HG03196 (cell line): ENCODE data around the gene BCO1.

Source experiments
- ATAC-seq: cut with Tn5 transposase; IDR thresholded peaks from one replicate; pipeline ENCODE4 v1.9.1; 2021; ENCODE audit not compliant: unreplicated experiment

The BCO1 gene

DNA sequence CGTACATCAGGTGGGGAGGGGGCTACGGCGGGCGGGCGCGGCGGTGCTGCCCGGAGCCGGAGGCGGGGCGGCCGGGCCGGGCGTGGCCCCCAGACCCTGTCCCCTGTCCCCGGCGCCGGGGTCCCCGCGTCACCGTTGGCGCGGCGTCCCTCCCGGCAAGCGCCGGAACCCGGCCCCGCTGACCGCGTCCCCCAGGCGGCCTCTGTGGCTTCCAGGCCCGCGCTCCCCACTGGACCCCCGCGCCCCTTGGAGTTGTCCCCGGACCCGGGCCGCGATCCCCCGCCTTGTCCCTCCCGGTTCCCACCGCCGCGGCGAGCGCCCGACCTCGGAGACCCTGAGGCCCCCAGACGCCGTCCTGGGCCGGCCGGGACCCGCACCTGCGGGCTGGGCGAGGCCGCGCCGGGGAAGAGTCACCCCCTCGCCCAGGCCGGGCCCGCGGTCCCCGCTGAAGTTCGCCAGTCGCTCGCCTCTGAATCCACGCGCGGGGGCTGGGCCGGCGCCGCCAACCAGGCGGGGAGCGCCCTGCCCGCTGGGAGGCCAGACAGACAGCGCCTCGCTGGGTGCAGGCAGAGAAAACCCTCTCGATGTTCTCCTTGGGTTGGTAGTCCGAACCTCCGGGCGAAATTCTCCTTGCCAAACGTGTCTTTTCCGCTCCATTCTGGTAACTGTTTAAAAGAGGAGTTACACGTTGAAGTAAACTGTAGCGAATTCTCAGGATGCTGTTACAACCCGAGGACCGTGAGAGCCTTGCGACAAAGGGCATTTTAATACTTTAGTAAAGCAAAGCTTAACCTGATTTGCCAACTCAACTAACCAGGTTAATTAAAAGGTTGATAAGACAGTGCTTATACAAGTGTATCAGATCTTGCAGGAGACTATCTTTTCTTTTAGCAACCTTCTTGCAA, 77.0 kb downstream of the BCO1 start:
- peak; percentile 34 for ATAC-seq

DNA sequence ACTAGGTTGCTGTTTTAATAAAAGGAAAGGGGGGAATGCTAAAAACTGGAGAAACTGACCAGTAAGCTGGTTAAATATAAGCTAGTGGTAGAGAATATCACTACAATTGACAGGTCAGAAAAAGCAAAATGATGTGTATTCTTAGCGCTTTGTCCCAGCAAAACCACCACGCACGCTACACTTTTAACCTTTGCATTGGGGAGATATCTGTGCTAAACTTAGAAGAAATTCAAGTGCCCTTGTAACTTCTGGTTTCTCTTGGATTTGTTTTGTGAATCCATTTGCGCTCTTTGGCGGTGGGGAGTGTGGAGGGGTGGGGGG, 77.6 kb downstream of the BCO1 start:
- ATAC-seq, result no peak

DNA sequence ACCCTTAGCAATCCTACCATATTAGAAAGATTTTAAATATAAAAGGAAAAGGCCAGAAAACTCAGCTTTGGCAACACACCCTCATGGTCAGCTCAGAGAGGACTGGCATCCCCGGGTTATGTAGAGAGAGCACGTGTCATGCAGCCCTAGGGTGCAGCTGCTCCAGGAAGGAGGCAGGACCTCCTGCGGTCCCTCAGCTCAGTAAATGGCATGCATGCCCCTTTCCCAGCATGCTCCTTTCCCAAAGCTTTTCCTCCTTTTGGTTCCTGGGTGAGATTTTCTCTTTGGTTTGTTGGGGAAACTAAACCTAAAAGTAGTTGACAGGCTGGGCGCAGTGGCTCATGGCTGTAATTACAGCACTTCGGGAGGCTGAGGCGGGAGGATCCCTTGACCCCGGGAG, 80.2 kb downstream of the BCO1 start:
- no peak for ATAC-seq

DNA sequence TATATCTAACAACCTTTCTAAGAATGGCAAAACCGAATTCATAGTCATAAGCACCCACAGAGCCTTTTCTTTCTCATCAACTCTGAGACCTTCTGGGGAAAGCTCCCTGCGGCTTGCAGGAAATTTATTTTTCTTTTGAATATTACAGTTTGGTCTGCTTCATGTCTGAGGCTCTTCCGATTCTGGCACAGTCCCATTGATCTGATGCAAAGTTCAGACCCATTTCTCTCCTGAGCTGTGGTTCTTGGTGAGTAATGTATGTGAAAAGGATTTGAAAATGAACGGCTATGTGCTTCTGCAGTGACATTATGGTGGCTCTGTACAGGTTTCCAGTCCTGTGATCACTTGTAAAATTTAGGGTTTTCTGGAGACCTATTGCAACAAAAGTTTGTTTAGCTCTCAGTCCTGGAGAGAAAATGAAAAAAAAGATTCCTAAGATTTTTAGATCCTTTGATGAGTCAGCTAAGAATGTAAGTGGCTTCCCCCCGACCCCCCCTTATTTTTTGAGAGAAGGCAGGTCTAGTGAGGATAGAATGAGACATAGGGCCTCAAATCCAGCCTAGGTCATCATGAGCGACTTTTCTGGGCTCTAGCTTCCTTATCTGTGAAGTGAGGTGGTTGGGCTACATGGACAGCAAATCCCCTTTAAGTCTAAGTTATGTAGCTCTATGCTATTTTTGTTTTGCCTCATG, 80.9 kb downstream of the BCO1 start:
- ATAC-seq, result no peak

DNA sequence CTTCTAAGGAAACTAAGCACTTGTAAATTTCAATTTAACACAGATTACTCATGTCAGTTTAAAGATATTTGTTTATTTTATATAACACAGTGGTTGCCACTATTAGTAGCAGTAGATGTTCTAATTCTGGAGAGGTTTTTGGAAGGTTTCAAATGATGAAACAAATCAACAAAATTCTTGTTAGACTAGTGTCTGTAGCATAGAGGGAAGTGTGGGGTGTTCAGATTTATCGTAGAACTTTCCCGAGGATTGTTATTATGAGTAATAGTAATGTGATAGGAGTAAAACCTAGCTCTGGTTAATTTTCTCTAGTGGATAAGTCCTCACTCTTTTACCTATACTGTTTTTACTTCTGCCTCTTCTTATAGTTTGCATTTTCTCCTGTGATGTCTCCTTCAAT, 82.5 kb downstream of the BCO1 start:
- no peak for ATAC-seq

DNA sequence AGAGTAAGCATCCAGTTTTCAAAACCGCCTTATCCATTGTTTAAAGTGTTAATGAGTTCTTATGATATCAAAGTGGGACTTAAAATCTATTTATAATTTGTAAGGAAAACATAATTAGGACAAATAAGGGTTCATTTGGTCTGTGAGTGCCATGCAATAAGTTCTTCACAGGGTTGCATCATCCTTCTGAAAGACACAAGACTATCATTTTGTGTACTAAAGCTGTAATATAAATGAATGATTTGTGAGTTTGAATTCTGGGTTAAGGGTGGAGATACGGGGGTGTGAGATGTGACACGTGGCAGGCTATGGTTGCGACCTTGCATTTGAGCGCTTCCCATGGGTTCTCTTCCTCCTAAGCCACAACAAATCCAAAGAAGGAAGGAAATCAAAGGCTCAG, 83.0 kb downstream of the BCO1 start:
- ATAC-seq, result no peak

- ATAC-seq, result no peak
These were observed 86.3 kb downstream of the BCO1 start for GRCh38 chr16:81324808-81325207.

GRCh38 chr16:81327011-81327410, 88.5 kb downstream of the BCO1 start:
- no peak for ATAC-seq

DNA sequence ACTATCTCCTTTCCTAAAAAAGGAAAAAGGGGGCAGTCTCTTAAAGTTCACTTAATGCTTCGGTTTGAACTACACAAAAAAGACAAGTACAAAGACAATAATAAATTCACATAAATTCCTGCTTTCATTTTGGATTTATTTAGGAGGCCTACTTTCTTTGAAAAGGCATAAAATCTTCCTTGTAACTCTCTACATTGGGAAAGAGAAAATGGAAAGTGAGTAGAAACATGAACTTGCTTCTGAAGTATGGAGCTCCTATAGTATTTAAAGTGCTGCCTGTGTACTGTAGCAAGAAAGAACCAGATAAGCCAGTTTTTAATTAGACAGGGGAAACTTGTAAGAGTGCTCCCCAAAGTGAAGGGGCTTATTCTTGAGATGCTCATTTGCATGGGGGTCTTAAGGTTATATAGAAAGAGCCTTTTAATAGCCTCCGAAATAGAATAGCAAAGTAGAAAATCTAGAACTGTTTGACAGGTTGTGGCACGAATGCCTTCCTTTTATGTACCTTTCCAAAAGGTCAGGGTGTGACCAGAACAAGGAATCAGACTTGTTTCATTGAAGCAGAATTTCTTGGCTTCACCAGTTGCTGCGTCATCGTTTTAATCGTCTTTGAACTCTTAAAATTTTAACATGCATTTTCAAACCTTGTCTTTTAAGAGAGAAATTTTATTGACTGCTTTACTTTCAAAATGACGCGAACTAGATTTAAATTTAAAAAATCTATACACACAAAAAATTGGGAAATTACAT, 89.1 kb downstream of the BCO1 start:
- no peak for ATAC-seq

- no peak for ATAC-seq
These were observed 91.5 kb downstream of the BCO1 start for GRCh38 chr16:81329947-81330346.

DNA sequence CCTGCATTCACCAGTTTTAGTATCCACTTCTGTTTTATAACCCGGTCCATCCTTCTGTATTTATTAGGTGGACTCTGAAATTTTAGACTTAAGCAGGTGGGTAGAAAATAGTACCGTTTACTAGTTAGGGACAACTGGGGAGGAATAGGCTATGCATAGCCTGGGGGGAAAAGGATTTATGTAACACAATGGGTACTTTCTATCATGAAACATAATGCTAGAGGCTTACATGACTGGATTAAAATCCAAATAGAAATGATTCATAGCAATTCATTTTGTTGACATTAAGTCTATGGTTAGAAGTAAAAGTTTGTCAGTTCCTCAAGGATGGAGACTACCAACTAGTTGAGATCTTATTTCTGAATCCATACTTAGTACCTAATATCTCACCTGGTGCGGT, 94.9 kb downstream of the BCO1 start:
- ATAC-seq, result no peak

GRCh38 chr16:81335669-81336068, 97.2 kb downstream of the BCO1 start:
- ATAC-seq, result no peak

GRCh38 chr16:81337097-81337496, 98.6 kb downstream of the BCO1 start:
- no peak for ATAC-seq
